Measurements from ENCODE around the gene PPFIA2. TPM values are rescaled to one million over a fixed set of nuclear protein-coding genes. Genes with fewer than 3 reads are reported as not detected.

PPFIA2 gene
- total and polyA plus RNA-seq, 3 donors from 2014 or later, result 10.5 to 22.1 (median 18.3) TPM

DNA sequence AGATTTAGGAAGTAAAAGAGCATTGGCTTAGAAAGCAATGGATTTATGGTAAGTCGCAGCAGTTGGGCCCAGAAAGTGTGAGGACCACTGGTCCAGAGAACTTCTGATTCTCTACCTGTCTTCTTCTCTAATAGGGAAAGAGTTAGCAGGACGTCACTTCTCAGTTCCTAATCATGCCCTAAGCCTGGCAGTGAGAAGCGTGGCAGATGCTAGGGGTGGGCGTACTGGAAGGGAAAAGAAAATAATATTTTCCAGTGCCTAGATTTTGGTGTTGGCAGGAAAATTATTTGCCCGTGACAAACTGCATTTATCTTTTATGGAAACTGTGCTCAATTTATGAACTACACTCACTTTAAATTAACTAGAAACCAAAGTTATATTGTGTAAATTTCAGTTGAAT lies 212.3 kb downstream of the PPFIA2 start:
- Histone ChIP-seq H3K27ac (no peak overlapping the region), H3K9me3 (no peaks in the 10 kb centered on the region), H3K36me3 (ENCODE audit: low read depth, missing control alignments) (no peaks in the 10 kb centered on the region), H3K4me1 (no peaks in the 10 kb centered on the region), H3K4me3 (no peak overlapping the region), H3K27me3 (no peaks in the 10 kb centered on the region)
- TF ChIP-seq POLR2A (IDR thresholded peaks at IDR 0.05), result no peak
- TF ChIP-seq, protein P1, sequence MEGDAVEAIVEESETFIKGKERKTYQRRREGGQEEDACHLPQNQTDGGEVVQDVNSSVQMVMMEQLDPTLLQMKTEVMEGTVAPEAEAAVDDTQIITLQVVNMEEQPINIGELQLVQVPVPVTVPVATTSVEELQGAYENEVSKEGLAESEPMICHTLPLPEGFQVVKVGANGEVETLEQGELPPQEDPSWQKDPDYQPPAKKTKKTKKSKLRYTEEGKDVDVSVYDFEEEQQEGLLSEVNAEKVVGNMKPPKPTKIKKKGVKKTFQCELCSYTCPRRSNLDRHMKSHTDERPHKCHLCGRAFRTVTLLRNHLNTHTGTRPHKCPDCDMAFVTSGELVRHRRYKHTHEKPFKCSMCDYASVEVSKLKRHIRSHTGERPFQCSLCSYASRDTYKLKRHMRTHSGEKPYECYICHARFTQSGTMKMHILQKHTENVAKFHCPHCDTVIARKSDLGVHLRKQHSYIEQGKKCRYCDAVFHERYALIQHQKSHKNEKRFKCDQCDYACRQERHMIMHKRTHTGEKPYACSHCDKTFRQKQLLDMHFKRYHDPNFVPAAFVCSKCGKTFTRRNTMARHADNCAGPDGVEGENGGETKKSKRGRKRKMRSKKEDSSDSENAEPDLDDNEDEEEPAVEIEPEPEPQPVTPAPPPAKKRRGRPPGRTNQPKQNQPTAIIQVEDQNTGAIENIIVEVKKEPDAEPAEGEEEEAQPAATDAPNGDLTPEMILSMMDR (IDR thresholded peaks at IDR 0.05), result no peak
- 91% methylated on average over 5 of the region's 5 CpGs for WGBS, 2 donors
- intact Hi-C loops (cut with DNase I; ENCODE audit: low total_unique reads), result no loop called here
- DNase-seq, result no peak

DNA sequence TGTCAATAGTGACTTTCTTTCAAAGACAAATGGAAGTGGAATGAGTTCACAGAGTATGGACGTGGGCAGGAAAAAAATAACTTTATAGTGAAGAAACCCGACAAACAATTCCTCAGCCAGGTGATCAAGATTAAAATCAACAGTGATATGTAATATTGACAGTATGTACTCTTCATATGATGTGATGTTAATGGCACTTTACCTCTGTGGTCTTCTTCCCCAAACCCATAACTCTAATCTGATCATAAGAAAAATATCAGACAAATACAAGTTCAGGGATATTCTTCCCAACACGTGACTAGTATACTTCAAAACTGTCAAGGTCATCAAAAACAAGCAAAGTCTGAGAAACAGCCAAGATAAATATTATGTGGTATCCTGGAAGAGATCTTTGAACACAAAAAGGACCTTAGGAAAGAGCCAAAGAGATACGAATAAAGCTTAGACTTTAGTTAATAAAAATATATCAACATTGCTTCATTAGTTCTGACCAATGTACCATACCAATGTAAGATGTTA lies 215.5 kb downstream of the PPFIA2 start:
- TF ChIP-seq POLR2A (IDR thresholded peaks at IDR 0.05), result no peak
- TF ChIP-seq, protein P1 (IDR thresholded peaks at IDR 0.05), result no peak
- intact Hi-C loops (cut with DNase I; ENCODE audit: low total_unique reads), result no loop called here
- no peaks in the 10 kb centered on the region for H3K9me3 ChIP-seq
- no peaks in the 10 kb centered on the region for H3K36me3 ChIP-seq (ENCODE audit: low read depth, missing control alignments)
- H3K4me1 ChIP-seq, result no peaks in the 10 kb centered on the region
- no peak overlapping the region for H3K27ac ChIP-seq
- no peaks in the 10 kb centered on the region for H3K27me3 ChIP-seq
- no peak overlapping the region for H3K4me3 ChIP-seq
- no peak for DNase-seq
- WGBS, 2 donors, result 65 to 66% methylated on average over 4 of the region's 4 CpGs

- Histone ChIP-seq H3K9me3 (no peaks in the 10 kb centered on the region), H3K4me1 (no peaks in the 10 kb centered on the region), H3K36me3 (ENCODE audit: low read depth, missing control alignments) (no peaks in the 10 kb centered on the region), H3K27ac (no peak overlapping the region), H3K4me3 (no peak overlapping the region), H3K27me3 (no peaks in the 10 kb centered on the region)
- intact Hi-C loops (cut with DNase I; ENCODE audit: low total_unique reads), result no loop called here
- TF ChIP-seq, protein P1 (IDR thresholded peaks at IDR 0.05), result no peak
- TF ChIP-seq POLR2A (IDR thresholded peaks at IDR 0.05), result no peak
- WGBS, 2 donors, result 79 to 86% methylated on average over 4 of the region's 4 CpGs
- DNase-seq, result no peak
These were observed 216.8 kb downstream of the PPFIA2 start for GRCh38 chr12:81542065-81543010.

GRCh38 chr12:81541121-81541520 lies 218.0 kb downstream of the PPFIA2 start:
- H3K9me3 ChIP-seq, result no peaks in the 10 kb centered on the region
- no peaks in the 10 kb centered on the region for H3K4me1 ChIP-seq
- TF ChIP-seq POLR2A (IDR thresholded peaks at IDR 0.05), result no peak
- TF ChIP-seq, protein P1 (IDR thresholded peaks at IDR 0.05), result no peak
- intact Hi-C loops (cut with DNase I; ENCODE audit: low total_unique reads), result no loop called here
- H3K27me3 ChIP-seq, result no peaks in the 10 kb centered on the region
- H3K36me3 ChIP-seq (ENCODE audit: low read depth, missing control alignments), result no peaks in the 10 kb centered on the region
- no peak overlapping the region for H3K27ac ChIP-seq
- DNase-seq, result no peak
- no peak overlapping the region for H3K4me3 ChIP-seq
